ENCODE results near the gene PRKAR1B.

Gene PRKAR1B

GRCh38 chr7:771234-772004 lies 44.3 kb upstream of the PRKAR1B start:
- TF ChIP-seq FOXM1 (IDR thresholded peaks at IDR 0.05; ENCODE audit: borderline replicate concordance, low read depth), result no peak
- TF ChIP-seq MAX (IDR thresholded peaks at IDR 0.05), result no peak

DNA sequence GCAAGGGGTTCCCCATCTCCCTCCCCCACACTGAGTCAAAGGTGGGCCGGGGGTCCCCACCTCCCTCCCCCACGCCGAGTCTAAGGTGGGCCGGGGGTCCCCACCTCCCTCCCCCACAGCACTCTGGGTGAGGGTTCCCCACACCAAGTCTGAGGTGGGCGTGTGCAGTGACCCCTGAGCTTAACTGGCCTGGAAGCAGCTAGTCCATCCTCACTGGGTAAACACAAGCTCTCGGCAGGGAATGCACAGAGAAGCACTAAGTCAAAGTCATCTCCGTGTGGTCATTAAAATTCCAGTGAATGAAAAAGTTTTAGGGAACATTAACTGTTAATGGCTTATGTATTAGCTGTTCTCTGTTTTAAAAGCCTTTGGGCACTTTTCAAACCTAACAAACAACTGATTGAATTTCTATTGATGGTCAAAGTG lies 43.7 kb upstream of the PRKAR1B start:
- no peak for TF ChIP-seq RAD21 (IDR thresholded peaks at IDR 0.05; ENCODE audit: low read depth)

DNA sequence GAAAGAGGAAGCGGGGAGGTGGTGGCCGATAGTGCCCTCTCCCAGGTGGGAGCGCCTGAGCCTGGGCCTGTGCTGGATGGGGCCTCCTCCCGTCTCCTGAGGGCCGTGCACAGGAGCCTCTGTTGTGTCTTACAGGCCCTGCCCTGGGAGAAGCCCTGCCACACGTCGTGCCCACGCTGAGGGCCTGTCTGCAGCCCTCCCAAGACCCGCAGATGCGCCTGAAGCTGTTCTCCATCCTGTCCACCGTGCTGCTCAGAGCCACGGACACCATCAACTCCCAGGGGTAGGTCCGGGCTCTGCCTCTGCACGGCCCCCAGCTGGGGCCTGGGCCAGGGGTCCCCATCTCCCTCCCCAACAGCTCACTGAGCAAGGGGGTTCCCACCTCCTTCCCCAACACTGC lies 43.3 kb upstream of the PRKAR1B start:
- TF ChIP-seq FOXM1 (IDR thresholded peaks at IDR 0.05; ENCODE audit: borderline replicate concordance, low read depth) (no peak), ZBTB7A (IDR thresholded peaks at IDR 0.05; ENCODE audit: low read depth) (no peak), TCF12 (IDR thresholded peaks at IDR 0.05; ENCODE audit: low read depth) (no peak), TAF1 (IDR thresholded peaks at IDR 0.05; ENCODE audit: low read depth) (no peak), NFIC (IDR thresholded peaks at IDR 0.05) (no peak), USF1 (IDR thresholded peaks at IDR 0.05) (no peak), CEBPB (IDR thresholded peaks at IDR 0.05) (no peak), EGR1 (IDR thresholded peaks at IDR 0.05) (no peak), TEAD4 (IDR thresholded peaks at IDR 0.05) (no peak), CREB1 (IDR thresholded peaks at IDR 0.05; ENCODE audit: low read depth) (no peak), RAD21 (IDR thresholded peaks at IDR 0.05; ENCODE audit: low read depth) (no peak), YY1 (IDR thresholded peaks at IDR 0.05; ENCODE audit: low read depth) (no peak), MAX (IDR thresholded peaks at IDR 0.05) (no peak), REST (IDR thresholded peaks at IDR 0.05; ENCODE audit: low read depth) (no peak), EP300 (IDR thresholded peaks at IDR 0.05; ENCODE audit: borderline replicate concordance) (no peak)

- TF ChIP-seq RAD21 (IDR thresholded peaks at IDR 0.05; ENCODE audit: low read depth), result no peak
- TF ChIP-seq EP300 (IDR thresholded peaks at IDR 0.05; ENCODE audit: borderline replicate concordance), result no peak
- TF ChIP-seq TAF1 (IDR thresholded peaks at IDR 0.05; ENCODE audit: low read depth), result no peak
- no peak for TF ChIP-seq USF1 (IDR thresholded peaks at IDR 0.05)
- TF ChIP-seq TEAD4 (IDR thresholded peaks at IDR 0.05), result no peak
- TF ChIP-seq YY1 (IDR thresholded peaks at IDR 0.05; ENCODE audit: low read depth), result no peak
Observed at GRCh38 chr7:768881-769504, 41.9 kb upstream of the PRKAR1B start.

DNA sequence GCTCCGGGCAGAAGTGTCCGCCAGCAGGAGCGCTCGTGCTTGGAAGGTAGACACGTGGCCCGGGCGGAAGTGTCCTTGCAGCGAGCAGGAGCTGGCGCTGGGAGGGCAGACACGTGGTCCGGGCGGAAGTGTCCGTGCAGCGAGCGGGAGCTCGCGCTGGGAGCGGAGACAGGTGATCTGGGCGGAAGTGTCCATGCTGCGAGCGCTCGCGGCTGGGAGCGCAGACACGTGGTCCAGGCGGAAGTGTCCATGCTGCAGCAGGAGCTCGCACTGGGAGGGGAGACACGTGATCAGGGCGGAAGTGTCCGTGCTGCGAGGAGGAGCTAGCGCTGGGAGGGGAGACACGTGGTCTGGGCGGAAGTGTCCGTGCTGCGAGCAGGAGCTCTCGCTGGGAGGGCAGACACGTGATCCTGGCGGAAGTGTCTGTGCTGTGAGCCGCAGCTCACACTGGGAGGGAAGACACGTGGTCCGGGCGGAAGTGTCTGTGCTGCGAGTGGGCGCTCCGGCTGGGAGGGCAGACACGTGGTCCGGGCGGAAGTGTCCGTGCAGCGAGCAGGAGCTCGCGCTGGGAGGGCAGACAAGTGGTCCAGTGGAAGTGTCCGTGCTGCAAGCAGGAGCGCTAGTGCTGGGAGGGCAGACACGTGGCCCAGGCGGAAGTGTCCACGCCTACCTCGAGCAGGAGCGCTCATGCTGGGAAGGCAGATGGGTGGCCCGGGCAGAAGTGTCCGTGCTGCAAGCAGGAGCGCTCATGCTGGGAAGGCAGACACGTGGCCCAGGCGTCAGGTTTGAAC lies 41.1 kb upstream of the PRKAR1B start:
- TF ChIP-seq CREB1 (IDR thresholded peaks at IDR 0.05; ENCODE audit: low read depth) (no peak), TAF1 (IDR thresholded peaks at IDR 0.05; ENCODE audit: low read depth) (no peak), TEAD4 (IDR thresholded peaks at IDR 0.05) (no peak), NFIC (IDR thresholded peaks at IDR 0.05) (no peak), CEBPB (IDR thresholded peaks at IDR 0.05) (no peak), USF1 (IDR thresholded peaks at IDR 0.05) (no peak), MAX (IDR thresholded peaks at IDR 0.05) (no peak), EP300 (IDR thresholded peaks at IDR 0.05; ENCODE audit: borderline replicate concordance) (no peak), FOXM1 (IDR thresholded peaks at IDR 0.05; ENCODE audit: borderline replicate concordance, low read depth) (no peak), YY1 (IDR thresholded peaks at IDR 0.05; ENCODE audit: low read depth) (no peak), RAD21 (IDR thresholded peaks at IDR 0.05; ENCODE audit: low read depth) (no peak), TCF12 (IDR thresholded peaks at IDR 0.05; ENCODE audit: low read depth) (no peak), REST (IDR thresholded peaks at IDR 0.05; ENCODE audit: low read depth) (no peak), EGR1 (IDR thresholded peaks at IDR 0.05) (no peak), ZBTB7A (IDR thresholded peaks at IDR 0.05; ENCODE audit: low read depth) (no peak)
